ENCODE measurements around the gene KAZALD1. TPM values are rescaled to one million over a fixed set of nuclear protein-coding genes. Genes with fewer than 3 reads are reported as not detected.

The KAZALD1 gene
- total and polyA plus RNA-seq, 4 experiments from 2014 or later, result not detected

DNA sequence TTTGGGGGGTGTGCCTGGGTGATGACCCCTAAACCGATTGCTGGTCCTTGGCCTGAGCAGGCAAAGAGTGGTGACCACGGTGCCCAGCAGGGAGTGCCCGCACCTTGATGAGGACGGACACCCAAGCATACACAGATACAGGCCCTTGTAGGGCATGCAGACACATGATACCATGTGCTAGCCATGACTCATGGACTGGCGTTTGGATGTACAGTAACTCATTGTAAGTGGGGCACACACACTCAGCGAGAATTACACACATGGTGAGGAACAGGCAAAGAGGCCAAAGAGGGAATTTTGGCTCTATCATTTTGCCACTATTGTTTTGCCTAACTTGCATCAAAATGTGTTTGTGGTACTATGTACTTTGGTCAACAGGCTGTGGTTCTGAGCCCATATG, 24.1 kb downstream of the KAZALD1 start:
- Histone ChIP-seq H3K27ac (ENCODE audit: low read depth, low read length) (no peak overlapping the region), H3K36me3 (ENCODE audit: insufficient read depth, low read length) (no peaks in the 10 kb centered on the region), H3K4me3 (ENCODE audit: low read length in 2 of 2) (no peak overlapping the region), H3K4me1 (ENCODE audit: insufficient read depth, low read length) (no peaks in the 10 kb centered on the region), H3K27me3 (ENCODE audit: insufficient read depth, low read length) (peaks cover 28% of the 10 kb centered on the region), H3K9me3 (ENCODE audit: control insufficient read depth in 1 of 2, low read length in 2 of 2) (no peaks in the 10 kb centered on the region)
- CTCF ChIA-PET (ENCODE audit: partially characterized antibody), result interaction anchor here (0.8 to 2.6 kb wide), 5 partner anchors 10 to 76 kb away, joined by 3 to 15 read pairs (median 4); no protein-coding TSS in a partner anchor
- DNase-seq, result no peak
- POLR2A ChIA-PET (ENCODE audit: partially characterized antibody), result no interaction called here
- no peaks in the 10 kb centered on the region for H3K36me3 Mint-ChIP-seq
- intact Hi-C loops (cut with micrococcal nuclease), result no loop called here
- peaks cover 35 to 52% of the 10 kb centered on the region in 2 donors for H3K27me3 Mint-ChIP-seq
- H3K9me3 Mint-ChIP-seq, result no peaks in the 10 kb centered on the region
- H3K27ac Mint-ChIP-seq, result no peak overlapping the region
- no peak overlapping the region for H3K4me3 Mint-ChIP-seq
- H3K4me1 Mint-ChIP-seq, result no peaks in the 10 kb centered on the region

DNA sequence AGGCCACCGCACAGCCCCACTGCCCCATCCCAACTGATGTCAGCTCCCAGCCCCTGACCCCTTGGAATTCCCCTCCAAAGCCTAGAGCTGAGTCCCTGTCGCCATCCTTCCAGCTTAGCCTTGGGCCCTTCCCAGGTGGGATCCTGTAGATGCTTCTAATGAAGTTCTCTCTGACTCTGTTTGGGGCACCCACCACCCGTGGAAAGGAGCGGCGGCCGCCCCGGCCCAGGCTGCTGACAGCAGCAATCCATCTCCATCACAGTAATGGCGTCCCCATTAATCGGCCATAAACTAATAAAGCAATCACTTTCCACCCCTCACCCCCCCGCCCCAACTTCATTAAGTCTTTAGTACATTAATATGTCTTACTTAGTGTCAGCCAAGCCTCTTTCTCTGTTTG, 25.6 kb downstream of the KAZALD1 start:
- CTCF ChIA-PET (ENCODE audit: partially characterized antibody), result interaction anchor here (1.2 to 1.6 kb wide), 3 partner anchors 8 to 10 kb away, joined by 3 to 5 read pairs (median 3); no protein-coding TSS in a partner anchor
- H3K27ac Mint-ChIP-seq, result peak overlapping the region in 1 of 7 donors; percentile 61
- no peaks in the 10 kb centered on the region for H3K9me3 ChIP-seq (ENCODE audit: control insufficient read depth in 1 of 2, low read length in 2 of 2)
- no peak overlapping the region for H3K27ac ChIP-seq (ENCODE audit: low read depth, low read length)
- H3K36me3 Mint-ChIP-seq, result no peaks in the 10 kb centered on the region
- H3K9me3 Mint-ChIP-seq, result no peaks in the 10 kb centered on the region
- POLR2A ChIA-PET (ENCODE audit: partially characterized antibody), result no interaction called here
- H3K27me3 ChIP-seq (ENCODE audit: insufficient read depth, low read length), result peaks cover 28% of the 10 kb centered on the region
- H3K4me1 ChIP-seq (ENCODE audit: insufficient read depth, low read length), result no peaks in the 10 kb centered on the region
- intact Hi-C loops (cut with micrococcal nuclease), result no loop called here
- no peak overlapping the region for H3K4me3 Mint-ChIP-seq
- H3K4me3 ChIP-seq (ENCODE audit: low read length in 2 of 2), result no peak overlapping the region
- peaks cover 38 to 50% of the 10 kb centered on the region in 2 donors for H3K27me3 Mint-ChIP-seq
- no peaks in the 10 kb centered on the region for H3K4me1 Mint-ChIP-seq
- DNase-seq, result no peak
- H3K36me3 ChIP-seq (ENCODE audit: insufficient read depth, low read length), result no peaks in the 10 kb centered on the region

DNA sequence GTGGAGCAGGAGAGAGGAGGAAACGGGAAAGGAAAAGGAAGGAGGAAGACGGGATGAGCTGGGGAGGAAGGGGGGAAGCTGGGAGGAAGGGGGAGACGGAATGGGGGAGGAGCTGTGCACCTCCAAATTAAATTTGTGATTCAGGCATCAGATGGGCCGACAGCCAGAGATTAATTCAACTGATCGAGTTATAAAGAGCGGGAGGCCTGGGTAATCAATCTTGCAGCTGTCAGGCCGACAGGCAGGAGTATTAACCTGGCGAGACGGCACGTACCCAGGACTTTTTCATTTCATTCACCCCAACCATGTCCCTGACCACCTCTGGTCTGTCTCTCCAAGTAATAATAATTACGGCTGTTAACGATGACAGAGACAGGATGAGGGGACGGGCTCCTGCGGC, 26.2 kb downstream of the KAZALD1 start:
- Mint-ChIP-seq H3K4me3 (no peak overlapping the region), H3K36me3 (no peaks in the 10 kb centered on the region), H3K4me1 (no peaks in the 10 kb centered on the region)

DNA sequence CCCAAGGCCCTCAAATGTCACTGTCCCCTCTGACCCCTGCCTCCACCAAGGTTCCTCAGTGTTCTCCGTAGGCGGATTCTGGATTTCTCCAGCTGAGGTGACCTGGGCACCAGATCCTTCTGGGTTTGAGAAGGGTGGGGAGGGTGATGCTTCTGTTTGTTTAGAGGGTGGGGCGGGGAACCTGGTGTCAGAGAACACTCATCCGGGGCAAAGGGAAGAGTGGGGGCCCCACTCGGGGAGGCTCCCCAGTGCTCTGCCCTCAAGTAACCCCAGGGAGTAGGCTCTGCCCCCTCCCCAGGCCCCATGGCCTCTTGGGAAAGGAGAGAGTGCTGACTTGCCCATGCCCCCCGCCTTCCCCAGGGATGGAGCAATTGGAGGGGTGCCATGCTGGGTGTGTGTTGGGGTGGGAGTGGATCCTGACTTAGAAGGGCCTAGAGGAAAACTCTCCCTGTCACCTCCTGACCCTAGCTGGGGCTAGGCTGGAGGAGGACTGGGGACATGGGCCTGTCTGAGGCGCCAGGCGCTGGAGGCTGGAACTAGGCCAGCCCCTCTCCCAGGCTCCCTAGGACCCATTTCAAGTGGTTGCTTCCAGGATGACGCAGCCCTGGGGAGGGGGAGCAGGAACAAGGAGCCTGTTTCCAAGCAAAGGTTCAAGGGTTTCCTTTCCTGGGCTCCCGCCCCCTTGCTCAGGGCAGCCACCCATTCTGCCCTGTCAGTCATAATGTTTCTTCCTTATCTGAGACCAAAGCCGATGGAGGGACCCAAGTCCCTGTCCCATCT, 27.9 kb downstream of the KAZALD1 start:
- Histone ChIP-seq H3K4me3 (ENCODE audit: low read length in 2 of 2) (no peak overlapping the region), H3K9me3 (ENCODE audit: control insufficient read depth in 1 of 2, low read length in 2 of 2) (no peaks in the 10 kb centered on the region), H3K27me3 (ENCODE audit: insufficient read depth, low read length) (peaks cover 17% of the 10 kb centered on the region), H3K27ac (ENCODE audit: low read depth, low read length) (no peak overlapping the region), H3K36me3 (ENCODE audit: insufficient read depth, low read length) (no peaks in the 10 kb centered on the region), H3K4me1 (ENCODE audit: insufficient read depth, low read length) (no peaks in the 10 kb centered on the region)
- Mint-ChIP-seq H3K36me3 (no peaks in the 10 kb centered on the region), H3K4me3 (no peak overlapping the region), H3K27ac (no peak overlapping the region), H3K9me3 (no peaks in the 10 kb centered on the region), H3K4me1 (no peaks in the 10 kb centered on the region), H3K27me3 (peaks cover 30 to 49% of the 10 kb centered on the region in 2 donors)
- no peak for DNase-seq
- intact Hi-C loops (cut with micrococcal nuclease), result no loop called here
- CTCF ChIA-PET (ENCODE audit: partially characterized antibody), result no interaction called here
- POLR2A ChIA-PET (ENCODE audit: partially characterized antibody), result no interaction called here

More for the DNA sequence above, 26.2 kb downstream of the KAZALD1 start:
- Histone ChIP-seq H3K27ac (ENCODE audit: low read depth, low read length) (no peak overlapping the region), H3K4me1 (ENCODE audit: insufficient read depth, low read length) (no peaks in the 10 kb centered on the region), H3K27me3 (ENCODE audit: insufficient read depth, low read length) (peaks cover 25% of the 10 kb centered on the region), H3K4me3 (ENCODE audit: low read length in 2 of 2) (no peak overlapping the region), H3K36me3 (ENCODE audit: insufficient read depth, low read length) (no peaks in the 10 kb centered on the region), H3K9me3 (ENCODE audit: control insufficient read depth in 1 of 2, low read length in 2 of 2) (no peaks in the 10 kb centered on the region)
- Mint-ChIP-seq H3K27me3 (peaks cover 37 to 51% of the 10 kb centered on the region in 2 donors), H3K9me3 (no peaks in the 10 kb centered on the region), H3K27ac (no peak overlapping the region)
- intact Hi-C loops (cut with micrococcal nuclease), result no loop called here
- ChIA-PET CTCF (ENCODE audit: partially characterized antibody) (interaction anchor here (1.2 kb wide), 1 partner anchor 8 kb away, joined by 3 read pairs; no protein-coding TSS in a partner anchor), POLR2A (ENCODE audit: partially characterized antibody) (no interaction called here)
- no peak for DNase-seq

DNA sequence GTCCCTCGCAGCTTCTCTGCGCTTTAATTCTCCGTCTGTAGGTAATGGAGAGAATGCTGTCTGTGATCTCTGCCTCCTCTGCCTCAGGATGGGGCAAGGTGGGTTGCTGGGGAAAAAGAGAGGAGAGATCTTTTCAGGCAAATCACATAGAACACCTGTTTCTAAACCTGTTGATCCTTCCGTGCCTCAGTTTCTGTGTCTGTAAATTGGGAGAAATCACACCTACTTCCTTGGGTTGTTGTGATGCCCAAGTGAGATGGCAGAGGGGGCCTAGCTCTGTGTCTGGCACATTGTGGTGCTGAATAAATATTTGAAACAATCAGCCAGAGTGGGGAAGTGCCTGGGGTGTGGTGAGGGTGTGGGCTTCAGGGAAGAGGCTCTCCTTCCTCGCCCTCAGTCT, 28.8 kb downstream of the KAZALD1 start:
- H3K4me3 ChIP-seq (ENCODE audit: low read length in 2 of 2), result no peak overlapping the region
- Mint-ChIP-seq H3K27ac (no peak overlapping the region), H3K4me3 (no peak overlapping the region), H3K4me1 (no peaks in the 10 kb centered on the region), H3K27me3 (peaks cover 29 to 53% of the 10 kb centered on the region in 2 donors), H3K9me3 (no peaks in the 10 kb centered on the region), H3K36me3 (no peaks in the 10 kb centered on the region)
- intact Hi-C loops (cut with micrococcal nuclease), result no loop called here
- no peaks in the 10 kb centered on the region for H3K36me3 ChIP-seq (ENCODE audit: insufficient read depth, low read length)
- H3K9me3 ChIP-seq (ENCODE audit: control insufficient read depth in 1 of 2, low read length in 2 of 2), result no peaks in the 10 kb centered on the region
- H3K4me1 ChIP-seq (ENCODE audit: insufficient read depth, low read length), result no peaks in the 10 kb centered on the region
- peaks cover 14% of the 10 kb centered on the region for H3K27me3 ChIP-seq (ENCODE audit: insufficient read depth, low read length)
- POLR2A ChIA-PET (ENCODE audit: partially characterized antibody), result no interaction called here
- DNase-seq, result no peak
- CTCF ChIA-PET (ENCODE audit: partially characterized antibody), result interaction anchor here (15.5 kb wide), 1 partner anchor 50 kb away, joined by 463 read pairs; no protein-coding TSS in a partner anchor
- no peak overlapping the region for H3K27ac ChIP-seq (ENCODE audit: low read depth, low read length)

DNA sequence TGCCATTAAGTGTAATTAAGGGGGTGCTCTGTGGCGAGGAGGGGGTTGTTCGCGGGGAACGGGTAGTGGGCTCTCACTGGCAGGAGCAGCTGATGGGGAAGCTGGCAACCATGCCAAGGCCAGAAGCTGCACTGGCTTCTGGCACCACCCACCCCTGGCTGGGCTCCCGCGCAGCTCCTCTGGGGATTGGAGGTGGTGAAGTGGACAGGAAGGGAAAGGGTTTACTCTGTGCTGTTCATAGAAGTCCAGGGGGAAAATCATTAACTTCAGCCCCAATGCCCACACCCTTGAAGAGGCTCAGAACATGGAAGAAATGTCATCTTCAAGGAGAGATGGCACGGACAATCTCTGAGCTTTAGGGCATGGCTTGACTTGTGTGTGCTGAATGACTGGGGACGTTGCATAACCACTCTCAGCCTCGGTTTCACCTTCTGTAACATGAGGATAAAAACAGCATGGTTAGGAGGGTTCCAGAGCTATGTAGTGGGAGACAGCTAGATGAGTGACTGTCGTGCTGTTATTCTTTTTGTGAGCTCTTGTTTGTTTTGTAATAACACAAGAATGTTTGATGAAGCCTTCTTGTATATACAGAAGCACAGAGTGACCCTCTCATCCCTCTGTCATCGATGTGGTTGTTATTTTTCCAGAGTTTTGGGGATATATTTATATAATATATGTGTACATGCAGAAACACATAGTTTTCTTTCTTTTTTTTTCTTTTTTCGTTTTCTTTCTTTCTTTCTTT, 29.9 kb downstream of the KAZALD1 start:
- Mint-ChIP-seq H3K4me1 (no peaks in the 10 kb centered on the region), H3K9me3 (no peaks in the 10 kb centered on the region), H3K36me3 (no peaks in the 10 kb centered on the region), H3K4me3 (no peak overlapping the region), H3K27ac (no peak overlapping the region), H3K27me3 (peaks cover 28 to 50% of the 10 kb centered on the region in 2 donors)
- CTCF ChIA-PET (ENCODE audit: partially characterized antibody), result interaction anchor here (0.5 to 15.5 kb wide), 7 partner anchors 9 to 174 kb away, joined by 3 to 463 read pairs (median 3); no protein-coding TSS in a partner anchor
- Histone ChIP-seq H3K36me3 (ENCODE audit: insufficient read depth, low read length) (no peaks in the 10 kb centered on the region), H3K9me3 (ENCODE audit: control insufficient read depth in 1 of 2, low read length in 2 of 2) (no peaks in the 10 kb centered on the region), H3K27me3 (ENCODE audit: insufficient read depth, low read length) (peaks cover 14% of the 10 kb centered on the region), H3K4me3 (ENCODE audit: low read length in 2 of 2) (no peak overlapping the region), H3K27ac (ENCODE audit: low read depth, low read length) (no peak overlapping the region), H3K4me1 (ENCODE audit: insufficient read depth, low read length) (no peaks in the 10 kb centered on the region)
- POLR2A ChIA-PET (ENCODE audit: partially characterized antibody), result no interaction called here
- no peak for DNase-seq
- intact Hi-C loops (cut with micrococcal nuclease), result no loop called here

DNA sequence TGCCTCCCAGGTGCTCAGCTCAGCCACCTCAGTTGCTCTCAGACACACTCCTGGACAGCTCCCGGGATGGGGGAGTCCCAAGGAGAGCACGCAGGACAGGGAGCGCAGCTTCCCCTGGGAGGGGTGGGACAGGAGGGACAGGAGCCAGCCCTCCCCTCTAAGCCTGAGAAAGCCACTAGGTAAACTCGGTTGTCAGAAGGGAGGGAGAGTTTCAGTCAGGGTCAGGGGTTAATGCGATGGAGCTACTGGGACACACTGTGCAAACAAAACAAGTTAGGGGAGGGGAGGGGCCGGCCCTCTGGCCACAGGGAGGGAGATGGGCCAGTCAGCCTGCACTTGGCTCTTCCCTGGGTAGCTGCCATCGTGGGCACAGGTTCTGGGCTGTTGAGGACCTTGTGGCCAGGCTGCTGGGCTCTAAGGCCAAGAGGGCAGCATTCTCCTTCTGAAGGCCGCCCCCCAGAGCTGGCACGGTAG, 31.1 kb downstream of the KAZALD1 start:
- Histone ChIP-seq H3K4me1 (ENCODE audit: insufficient read depth, low read length) (no peaks in the 10 kb centered on the region), H3K9me3 (ENCODE audit: control insufficient read depth in 1 of 2, low read length in 2 of 2) (no peaks in the 10 kb centered on the region), H3K27me3 (ENCODE audit: insufficient read depth, low read length) (peaks cover 14% of the 10 kb centered on the region), H3K36me3 (ENCODE audit: insufficient read depth, low read length) (no peaks in the 10 kb centered on the region), H3K27ac (ENCODE audit: low read depth, low read length) (no peak overlapping the region), H3K4me3 (ENCODE audit: low read length in 2 of 2) (no peak overlapping the region)
- Mint-ChIP-seq H3K4me1 (no peaks in the 10 kb centered on the region), H3K27ac (no peak overlapping the region), H3K27me3 (peaks cover 27 to 50% of the 10 kb centered on the region in 2 donors), H3K4me3 (no peak overlapping the region), H3K36me3 (no peaks in the 10 kb centered on the region), H3K9me3 (no peaks in the 10 kb centered on the region)
- intact Hi-C loops (cut with micrococcal nuclease), result no loop called here
- no peak for DNase-seq
- CTCF ChIA-PET (ENCODE audit: partially characterized antibody), result interaction anchor here (0.6 to 15.5 kb wide), 4 partner anchors 9 to 605 kb away, joined by 4 to 463 read pairs (median 6); no protein-coding TSS in a partner anchor
- POLR2A ChIA-PET (ENCODE audit: partially characterized antibody), result no interaction called here
